Keratinocyte (primary cell): Measurements from ENCODE around the gene ERFL. TPM values are rescaled to one million over a fixed set of nuclear protein-coding genes. Genes with fewer than 3 reads are reported as not detected.

ENCODE experiments used
- DNase-seq: peaks from one replicate; pipeline ENCODE4 v3.0.0-alpha.2; 2011; ENCODE audit warnings: low read depth, missing footprints, low spot score
- FAIRE-seq: peaks from 2 replicates; lab custom pipeline; 2011; peaks lifted over from hg19 to GRCh38; lab: Jason Lieb, UNC
- H2AFZ ChIP-seq: 2 replicates; pipeline ENCODE4 v1.6.0; 2012; ENCODE audit warnings: low read length, control low read depth, inconsistent platforms; ENCODE audit not compliant: control insufficient read depth
- H3K27ac ChIP-seq: 2 replicates; pipeline ENCODE4 v1.5.1; 2011; ENCODE audit warnings: low read length; ENCODE audit not compliant: control insufficient read depth, insufficient read depth
- H3K27me3 ChIP-seq: 3 replicates; pipeline ENCODE4 v1.6.0; 2011; ENCODE audit warnings: low read length; ENCODE audit not compliant: control insufficient read depth, insufficient read depth; ENCODE audit errors: extremely low read depth
- H3K36me3 ChIP-seq, 2 experiments: 2 replicates in 1 of 2; 3 replicates in 1 of 2; pipeline ENCODE4 v1.5.1; 2011; ENCODE audit warnings: low read length in 2 of 2, mild to moderate bottlenecking in 1 of 2; ENCODE audit not compliant: control insufficient read depth in 2 of 2, insufficient read depth in 2 of 2; ENCODE audit errors: extremely low read depth in 1 of 2
- H3K4me1 ChIP-seq: 3 replicates; pipeline ENCODE4 v1.5.1; 2011; ENCODE audit warnings: low read length; ENCODE audit not compliant: control insufficient read depth, insufficient read depth; ENCODE audit errors: extremely low read depth
- H3K4me2 ChIP-seq: 3 replicates; pipeline ENCODE4 v1.6.0; 2011; ENCODE audit warnings: low read depth, low read length; ENCODE audit not compliant: control insufficient read depth, insufficient read depth; ENCODE audit errors: extremely low read depth
- H3K4me3 ChIP-seq, 3 experiments: fragments of 200-600 bp in 1 of 3; sonication (generic) in 1 of 3; 2 replicates in 2 of 3; 3 replicates in 1 of 3; pipeline ENCODE4 v1.5.1; 2011 to 2016; ENCODE audit warnings: low read length in 3 of 3, mild to moderate bottlenecking in 3 of 3, control low read depth in 2 of 3, inconsistent platforms in 1 of 3, low read depth in 1 of 3, mixed read lengths in 1 of 3, mixed run types in 1 of 3, moderate library complexity in 1 of 3; ENCODE audit not compliant: control insufficient read depth in 2 of 3, insufficient read depth in 2 of 3; ENCODE audit errors: extremely low read depth in 1 of 3
- H3K79me2 ChIP-seq: 2 replicates; pipeline ENCODE4 v1.6.0; 2012; ENCODE audit warnings: low read length; ENCODE audit not compliant: control insufficient read depth, insufficient read depth
- H3K9ac ChIP-seq: 3 replicates; pipeline ENCODE4 v1.6.0; 2011; ENCODE audit warnings: low read length; ENCODE audit not compliant: control insufficient read depth, insufficient read depth; ENCODE audit errors: extremely low read depth
- H3K9me1 ChIP-seq: 3 replicates; pipeline ENCODE4 v1.6.0; 2011; ENCODE audit warnings: low read length; ENCODE audit not compliant: control insufficient read depth, insufficient read depth; ENCODE audit errors: extremely low read depth
- H3K9me3 ChIP-seq: 2 replicates; pipeline ENCODE4 v1.5.1; 2012; ENCODE audit warnings: low read depth, low read length; ENCODE audit not compliant: control insufficient read depth
- H4K20me1 ChIP-seq: 3 replicates; pipeline ENCODE4 v1.6.0; 2011; ENCODE audit warnings: low read length; ENCODE audit not compliant: control insufficient read depth, insufficient read depth; ENCODE audit errors: extremely low read depth
- CTCF ChIP-seq, 3 experiments: IDR thresholded peaks in 1 of 3; conservative IDR thresholded peaks in 1 of 3; optimal IDR thresholded peaks in 1 of 3; 2 replicates in 2 of 3; 3 replicates in 1 of 3; pipeline versions ENCODE3 to v1.5.1; 2011; ENCODE audit warnings: low read length in 3 of 3, mild to moderate bottlenecking in 3 of 3, moderate library complexity in 2 of 3, control low read depth in 1 of 3, inconsistent platforms in 1 of 3; ENCODE audit not compliant: insufficient read depth in 2 of 3; ENCODE audit errors: extremely low read depth in 1 of 3
- EZH2 ChIP-seq: IDR thresholded peaks from one replicate; pipeline ENCODE4 v1.6.1; 2012; ENCODE audit warnings: inconsistent platforms, mild to moderate bottlenecking, low read length, moderate library complexity
- dilution Hi-C: fragments of 300-500 bp; cut with MboI; formaldehyde crosslinking; loops from one replicate; pipeline ENCODE4 v1.7.0; 2020; ENCODE audit warnings: low sequenced_read_pairs; ENCODE audit not compliant: extremely low pct_ligation_motif_present
- polyA plus RNA-seq, 5 experiments: library from polyadenylated mRNA; depleted of rRNA in 3 of 5; stranded (reverse) in 3 of 5; stranded (forward) in 1 of 5; unstranded in 1 of 5; fragments of >200 nt; gene quantifications; 1 replicate in 1 of 5; 2 replicates in 3 of 5; 3 replicates in 1 of 5; pipeline versions ENCODE4 v1.2.1 to v1.2.3, GENCODE V29; 2011 to 2012; ENCODE audit warnings: missing spikeins in 2 of 5, low read depth in 1 of 5, low replicate concordance in 1 of 5

ERFL gene
- polyA plus RNA-seq, 1 donor (not counting 4 experiments of a cell fraction or from before 2014, with no cell fraction given), result not detected

- no peak for TF ChIP-seq EZH2
- no peak for TF ChIP-seq CTCF (optimal IDR thresholded peaks at IDR 0.05 in 1 of 3, IDR thresholded peaks at IDR 0.05 in 1 of 3, conservative IDR thresholded peaks at IDR 0.05 in 1 of 3; ENCODE audit: extremely low read depth in 1 of 3, insufficient read depth in 2 of 3, low read length in 3 of 3)
- Histone ChIP-seq H3K4me1 (peaks cover 14% of the 10 kb centered on the region), H3K4me2 (peak overlapping the region; percentile 88), H2AFZ (no peak overlapping the region), H3K9me1 (no peaks in the 10 kb centered on the region), H3K9me3 (no peaks in the 10 kb centered on the region), H4K20me1 (peaks cover 7% of the 10 kb centered on the region), H3K36me3 (peaks cover 0 to 9% of the 10 kb centered on the region in 2 experiments), H3K9ac (peak overlapping the region; percentile 22), H3K79me2 (no peaks in the 10 kb centered on the region), H3K4me3 (no peak overlapping the region), H3K27ac (no peak overlapping the region), H3K27me3 (no peaks in the 10 kb centered on the region)
- dilution Hi-C loops, result no loop called here
- DNase-seq, result no peak
- FAIRE-seq, result no peak
Measured at GRCh38 chr19:41957161-41957837, 29.1 kb upstream of the ERFL start.

- Histone ChIP-seq H3K79me2 (no peaks in the 10 kb centered on the region), H3K27ac (no peak overlapping the region), H3K4me1 (peaks cover 14% of the 10 kb centered on the region), H3K4me3 (no peak overlapping the region), H3K36me3 (peaks cover 0 to 9% of the 10 kb centered on the region in 2 experiments), H3K9ac (no peak overlapping the region), H3K27me3 (no peaks in the 10 kb centered on the region), H2AFZ (no peak overlapping the region), H3K9me3 (no peaks in the 10 kb centered on the region), H3K4me2 (no peak overlapping the region), H4K20me1 (peaks cover 7% of the 10 kb centered on the region), H3K9me1 (no peaks in the 10 kb centered on the region)
- TF ChIP-seq EZH2 (no peak), CTCF (optimal IDR thresholded peaks at IDR 0.05 in 1 of 3, IDR thresholded peaks at IDR 0.05 in 1 of 3, conservative IDR thresholded peaks at IDR 0.05 in 1 of 3; ENCODE audit: extremely low read depth in 1 of 3, insufficient read depth in 2 of 3, low read length in 3 of 3) (no peak)
- DNase-seq (no peak), FAIRE-seq (no peak)
- dilution Hi-C loops, result no loop called here
Measured at GRCh38 chr19:41956621-41957020, 28.4 kb upstream of the ERFL start.
